ENCODE measurements around the gene PAGR1.

GRCh38 chr16:29806641-29807425 lies 9.1 kb upstream of the PAGR1 start:
- TF ChIP-seq CTCF (IDR thresholded peaks at IDR 0.05) (no peak), POLR2A (IDR thresholded peaks at IDR 0.05) (no peak)
